Measurements from ENCODE around the gene ARHGAP5. TPM values are rescaled to one million over a fixed set of nuclear protein-coding genes. Genes with fewer than 3 reads are reported as not detected.

ARHGAP5 gene
- total and polyA plus RNA-seq, 9 of the 15 experiments (the other 6 are each of a cell fraction or from before 2014, with no cell fraction given): 3.1 to 21.8 (median 12.1) TPM

- TF ChIP-seq ZNF592 (IDR thresholded peaks at IDR 0.05): no peak
- TF ChIP-seq MEF2D (tag; conservative IDR thresholded peaks at IDR 0.05; ENCODE audit: low read depth): no peak
- 0 out of 2 replicates have a peak, but pooled peaks have one; percentile 19 for TF ChIP-seq ETV1 (tag; conservative IDR thresholded peaks at IDR 0.05; ENCODE audit: low read depth)
- no peak for TF ChIP-seq ZNF707 (CRISPR knock-in tag; conservative IDR thresholded peaks at IDR 0.05)
- no peak for TF ChIP-seq NR2F6 (CRISPR knock-in tag; IDR thresholded peaks at IDR 0.05)
- TF ChIP-seq GTF3C2 (IDR thresholded peaks at IDR 0.05; ENCODE audit: borderline replicate concordance, extremely low read depth, insufficient read length): no peak
- TF ChIP-seq MBD1 (CRISPR knock-in tag; IDR thresholded peaks at IDR 0.05): no peak
- no peak for TF ChIP-seq NR4A1 (CRISPR knock-in tag; IDR thresholded peaks at IDR 0.05)
- no peak for TF ChIP-seq NR4A1 (tag; IDR thresholded peaks at IDR 0.05)
- TF ChIP-seq ZNF311 (CRISPR knock-in tag; IDR thresholded peaks at IDR 0.05): no peak
- no peak for TF ChIP-seq NUFIP1 (IDR thresholded peaks at IDR 0.05; ENCODE audit: partially characterized antibody)
- no peak for TF ChIP-seq CEBPZ (IDR thresholded peaks at IDR 0.05; ENCODE audit: borderline replicate concordance, low read depth, low read length)
These were observed 625 bp upstream of the ARHGAP5 start (continued) for GRCh38 chr14:32076278-32077080.

Measured in K562 (cell line).